HG02938 (cell line): ENCODE measurements around the gene PHF21B.

Source experiments
- ATAC-seq: cut with Tn5 transposase; IDR thresholded peaks from one replicate; pipeline ENCODE4 v1.9.1; 2021; ENCODE audit warnings: mild to moderate bottlenecking, moderate library complexity; ENCODE audit not compliant: unreplicated experiment

Gene PHF21B

GRCh38 chr22:44994399-44995104 is 15.3 kb downstream of the PHF21B start:
- ATAC-seq: no peak

GRCh38 chr22:44992166-44992565 is 17.6 kb downstream of the PHF21B start:
- ATAC-seq: no peak

- no peak for ATAC-seq
Observed at GRCh38 chr22:44991218-44991617, 18.6 kb downstream of the PHF21B start.

GRCh38 chr22:44990810-44991209 is 19.0 kb downstream of the PHF21B start:
- no peak for ATAC-seq

- no peak for ATAC-seq
Observed at GRCh38 chr22:44990328-44990727, 19.5 kb downstream of the PHF21B start.

- ATAC-seq: no peak
Observed at GRCh38 chr22:44988671-44989070, 21.1 kb downstream of the PHF21B start.

GRCh38 chr22:44986926-44987325 is 22.9 kb downstream of the PHF21B start:
- ATAC-seq: no peak

GRCh38 chr22:44985906-44986527 is 23.8 kb downstream of the PHF21B start:
- ATAC-seq: no peak

GRCh38 chr22:44983878-44984482 is 25.8 kb downstream of the PHF21B start:
- ATAC-seq: no peak

GRCh38 chr22:44982445-44982844 is 27.4 kb downstream of the PHF21B start:
- ATAC-seq: no peak

- no peak for ATAC-seq
Observed at GRCh38 chr22:44981857-44982256, 27.9 kb downstream of the PHF21B start.

GRCh38 chr22:44979154-44979553 is 30.7 kb downstream of the PHF21B start:
- ATAC-seq: no peak

GRCh38 chr22:44975427-44976262 is 34.2 kb downstream of the PHF21B start:
- ATAC-seq: no peak

- no peak for ATAC-seq
Observed at GRCh38 chr22:44974454-44974853, 35.4 kb downstream of the PHF21B start.

- no peak for ATAC-seq
Observed at GRCh38 chr22:44973829-44974228, 36.0 kb downstream of the PHF21B start.

GRCh38 chr22:44972363-44973083 is 37.3 kb downstream of the PHF21B start:
- no peak for ATAC-seq

GRCh38 chr22:44971651-44972362 is 38.0 kb downstream of the PHF21B start:
- ATAC-seq: no peak

- no peak for ATAC-seq
Observed at GRCh38 chr22:44970291-44970690, 39.5 kb downstream of the PHF21B start.

GRCh38 chr22:44969817-44970216 is 40.0 kb downstream of the PHF21B start:
- no peak for ATAC-seq

GRCh38 chr22:44968736-44969135 is 41.1 kb downstream of the PHF21B start:
- ATAC-seq: no peak
